ENCODE data around the gene GIN1.

DNA sequence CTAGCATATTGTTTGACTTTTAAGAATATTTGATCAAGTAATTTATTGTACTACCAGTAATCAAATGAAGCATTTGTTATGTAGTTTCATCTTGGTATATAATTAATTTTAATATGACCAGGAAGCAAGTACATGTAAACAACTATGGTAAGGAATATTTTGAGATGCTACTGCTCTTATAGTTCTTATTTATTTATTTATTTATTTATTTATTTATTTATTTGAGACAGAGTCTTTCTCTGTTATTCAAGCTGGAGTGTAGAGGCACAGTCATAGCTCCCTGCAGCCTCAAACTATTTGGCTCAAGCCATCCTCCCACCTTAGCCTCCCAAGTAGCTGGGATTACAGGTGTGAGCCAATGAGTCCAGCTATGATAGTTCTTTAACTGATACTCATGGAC, 8.3 kb upstream of the GIN1 start:
- TF ChIP-seq, protein P1, sequence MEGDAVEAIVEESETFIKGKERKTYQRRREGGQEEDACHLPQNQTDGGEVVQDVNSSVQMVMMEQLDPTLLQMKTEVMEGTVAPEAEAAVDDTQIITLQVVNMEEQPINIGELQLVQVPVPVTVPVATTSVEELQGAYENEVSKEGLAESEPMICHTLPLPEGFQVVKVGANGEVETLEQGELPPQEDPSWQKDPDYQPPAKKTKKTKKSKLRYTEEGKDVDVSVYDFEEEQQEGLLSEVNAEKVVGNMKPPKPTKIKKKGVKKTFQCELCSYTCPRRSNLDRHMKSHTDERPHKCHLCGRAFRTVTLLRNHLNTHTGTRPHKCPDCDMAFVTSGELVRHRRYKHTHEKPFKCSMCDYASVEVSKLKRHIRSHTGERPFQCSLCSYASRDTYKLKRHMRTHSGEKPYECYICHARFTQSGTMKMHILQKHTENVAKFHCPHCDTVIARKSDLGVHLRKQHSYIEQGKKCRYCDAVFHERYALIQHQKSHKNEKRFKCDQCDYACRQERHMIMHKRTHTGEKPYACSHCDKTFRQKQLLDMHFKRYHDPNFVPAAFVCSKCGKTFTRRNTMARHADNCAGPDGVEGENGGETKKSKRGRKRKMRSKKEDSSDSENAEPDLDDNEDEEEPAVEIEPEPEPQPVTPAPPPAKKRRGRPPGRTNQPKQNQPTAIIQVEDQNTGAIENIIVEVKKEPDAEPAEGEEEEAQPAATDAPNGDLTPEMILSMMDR (IDR thresholded peaks at IDR 0.05; ENCODE audit: low read length): no peak
- TF ChIP-seq EZH2 (optimal IDR thresholded peaks at IDR 0.05; ENCODE audit: low read depth, low read length) (no peak), EZH2phosphoT487 (IDR thresholded peaks at IDR 0.05; ENCODE audit: low read length) (no peak)
